MM.1S (cell line): ENCODE data around the gene ZNF548.

Experiments used
- CTCF ChIP-seq: fragments of 300-600 bp; sonication (generic); IDR thresholded peaks from 2 replicates; pipeline ENCODE4 v1.5.1; 2016; ENCODE audit warnings: antibody characterized with exemption, low read length, mixed read lengths
- EZH2 ChIP-seq: fragments of 300-600 bp; sonication (generic); optimal IDR thresholded peaks from 2 replicates; pipeline ENCODE3; 2017; ENCODE audit warnings: low read depth, mild to moderate bottlenecking, antibody characterized with exemption, low read length, mixed read lengths
- EZH2phosphoT487 ChIP-seq: fragments of 300-600 bp; sonication (generic); IDR thresholded peaks from 2 replicates; pipeline ENCODE4 v1.6.1; 2018; ENCODE audit warnings: antibody characterized with exemption, low read length

- TF ChIP-seq CTCF = no peak
- TF ChIP-seq EZH2phosphoT487 = no peak
- TF ChIP-seq EZH2 = no peak
These were observed 45.7 kb downstream of the ZNF548 start, which contains the start of gene ZNF749 for GRCh38 chr19:57435062-57435978.
